Progenitor cell of endocrine pancreas (in vitro differentiated cells): Measurements from ENCODE around the gene OBSCN. TPM values are rescaled to one million over a fixed set of nuclear protein-coding genes. Genes with fewer than 3 reads are reported as not detected.
A peak's percentile ranks its signal among the peaks of the same experiment; 100 is the strongest.

Experiments
- DNase-seq: peaks from one replicate; pipeline ENCODE4 v3.0.0; 2021; ENCODE audit warnings: low spot score; ENCODE audit not compliant: unreplicated experiment
- H3K27ac Mint-ChIP-seq: 2 replicates; pipeline ENCODE4 v1.8.0; 2021; ENCODE audit warnings: mild to moderate bottlenecking, moderate library complexity, mixed read lengths
- H3K27me3 Mint-ChIP-seq: 2 replicates; pipeline ENCODE4 v1.8.0; 2021; ENCODE audit warnings: mixed read lengths
- H3K36me3 Mint-ChIP-seq: 2 replicates; pipeline ENCODE4 v1.8.0; 2022; ENCODE audit warnings: mixed read lengths; ENCODE audit not compliant: insufficient read depth
- H3K4me1 Mint-ChIP-seq: 2 replicates; pipeline ENCODE4 v1.8.0; 2021; ENCODE audit warnings: low read depth, mixed read lengths
- H3K4me3 Mint-ChIP-seq: 2 replicates; pipeline ENCODE4 v1.8.0; 2021; ENCODE audit warnings: low read depth, mild to moderate bottlenecking, moderate library complexity, mixed read lengths
- H3K9me3 Mint-ChIP-seq: 2 replicates; pipeline ENCODE4 v1.8.0; 2021; ENCODE audit warnings: low read depth, mixed read lengths
- CTCF ChIP-seq: fragments of 200-600 bp; sonication (generic); IDR thresholded peaks from one replicate; pipeline ENCODE4 v1.5.0; 2021; ENCODE audit warnings: antibody characterized with exemption, mild to moderate bottlenecking; ENCODE audit not compliant: unreplicated experiment
- total RNA-seq: library from RNA; stranded (reverse); gene quantifications from 2 replicates; pipeline ENCODE4 v1.2.1, GENCODE V29; 2021

OBSCN gene
- total RNA-seq, 1 donor from 2014 or later, result 57.5 TPM

GRCh38 chr1:228377664-228378089 is 169.8 kb downstream of the OBSCN start:
- H3K27ac Mint-ChIP-seq, result no peak overlapping the region
- TF ChIP-seq CTCF, result no peak
- no peaks in the 10 kb centered on the region for H3K9me3 Mint-ChIP-seq
- DNase-seq, result no peak
- H3K36me3 Mint-ChIP-seq, result no peaks in the 10 kb centered on the region
- H3K4me1 Mint-ChIP-seq, result peaks cover 2% of the 10 kb centered on the region
- peak overlapping the region; percentile 55 for H3K4me3 Mint-ChIP-seq
- H3K27me3 Mint-ChIP-seq, result peaks cover 29% of the 10 kb centered on the region

GRCh38 chr1:228378090-228378872 is 170.4 kb downstream of the OBSCN start:
- peaks cover 36% of the 10 kb centered on the region for H3K27me3 Mint-ChIP-seq
- TF ChIP-seq CTCF, result peak; percentile 85
- peak overlapping the region; percentile 82 for H3K4me3 Mint-ChIP-seq
- peaks cover 2% of the 10 kb centered on the region for H3K4me1 Mint-ChIP-seq
- DNase-seq, result peak; percentile 93
- peak overlapping the region; percentile 86 for H3K27ac Mint-ChIP-seq
- no peaks in the 10 kb centered on the region for H3K9me3 Mint-ChIP-seq
- H3K36me3 Mint-ChIP-seq, result no peaks in the 10 kb centered on the region

GRCh38 chr1:228378873-228379460 is 171.1 kb downstream of the OBSCN start:
- Mint-ChIP-seq H3K4me3 (peak overlapping the region; percentile 82), H3K4me1 (peaks cover 2% of the 10 kb centered on the region), H3K27me3 (peaks cover 38% of the 10 kb centered on the region), H3K36me3 (no peaks in the 10 kb centered on the region), H3K27ac (peak overlapping the region; percentile 86), H3K9me3 (no peaks in the 10 kb centered on the region)
- no peak for DNase-seq
- no peak for TF ChIP-seq CTCF

- Mint-ChIP-seq H3K27me3 (peaks cover 38% of the 10 kb centered on the region), H3K27ac (no peak overlapping the region), H3K4me3 (peak overlapping the region; percentile 82), H3K36me3 (no peaks in the 10 kb centered on the region), H3K9me3 (no peaks in the 10 kb centered on the region), H3K4me1 (peaks cover 2% of the 10 kb centered on the region)
- no peak for DNase-seq
- no peak for TF ChIP-seq CTCF
Observed at GRCh38 chr1:228379666-228380065, 171.8 kb downstream of the OBSCN start.

GRCh38 chr1:228381356-228381755 is 173.5 kb downstream of the OBSCN start:
- H3K4me1 Mint-ChIP-seq, result peaks cover 2% of the 10 kb centered on the region
- no peaks in the 10 kb centered on the region for H3K9me3 Mint-ChIP-seq
- H3K36me3 Mint-ChIP-seq, result no peaks in the 10 kb centered on the region
- H3K27ac Mint-ChIP-seq, result no peak overlapping the region
- peaks cover 44% of the 10 kb centered on the region for H3K27me3 Mint-ChIP-seq
- DNase-seq, result no peak
- no peak overlapping the region for H3K4me3 Mint-ChIP-seq
- no peak for TF ChIP-seq CTCF
